ENCODE results near the gene GAGE10. TPM values are rescaled to one million over a fixed set of nuclear protein-coding genes. Genes with fewer than 3 reads are reported as not detected.

GAGE10 gene
- total and polyA plus RNA-seq, 9 of the 15 experiments (the other 6 are each of a cell fraction or from before 2014, with no cell fraction given), result 0.80 to 3.1 (median 0.96) TPM; not detected in 4

DNA sequence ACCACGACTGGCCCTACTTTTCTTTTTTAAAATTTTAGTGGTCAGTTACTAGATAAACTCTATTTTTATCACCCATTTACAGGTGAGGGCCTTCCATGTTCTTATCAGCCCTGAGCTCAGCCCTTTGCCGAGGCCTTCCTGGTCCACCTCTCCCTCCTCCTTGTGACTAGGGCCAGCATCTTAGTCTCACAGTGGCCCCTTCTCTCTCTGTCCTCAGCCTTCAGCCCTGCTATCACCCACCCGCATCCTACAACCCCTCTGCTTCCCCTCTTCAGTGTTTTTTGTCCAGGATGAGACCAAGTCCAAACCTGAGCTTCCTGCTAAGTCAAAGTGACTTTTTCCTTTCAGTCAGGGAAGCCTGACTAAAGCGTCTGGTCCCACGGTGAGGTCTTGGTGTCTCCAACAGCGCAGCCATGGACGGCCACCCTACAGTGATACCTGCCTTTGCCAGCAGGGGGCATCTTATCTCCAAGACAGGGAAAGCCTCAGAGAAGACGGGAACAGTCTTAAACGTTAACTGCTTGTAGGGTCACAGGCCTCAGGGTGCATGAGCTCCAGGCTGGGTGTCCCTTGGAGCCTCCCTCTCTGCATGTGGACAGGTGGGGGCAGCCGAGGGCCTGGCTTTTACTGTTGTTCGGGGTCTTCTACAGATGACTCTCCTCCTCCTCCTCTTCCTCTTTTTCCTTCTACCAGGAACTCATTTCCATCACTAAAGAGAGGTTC is 11.7 kb upstream of the GAGE10 start (continued):
- TF ChIP-seq PHTF2 (CRISPR knock-in tag; IDR thresholded peaks at IDR 0.05) (no peak), PPARD (CRISPR knock-in tag; IDR thresholded peaks at IDR 0.05) (no peak), ARID3A (IDR thresholded peaks at IDR 0.05; ENCODE audit: borderline replicate concordance, low read depth, low read length) (no peak), RBM14 (IDR thresholded peaks at IDR 0.05; ENCODE audit: borderline replicate concordance, insufficient read depth, low read depth, low read length) (no peak), BMI1 (IDR thresholded peaks at IDR 0.05; ENCODE audit: low read length) (no peak), BRD4 (IDR thresholded peaks at IDR 0.05) (no peak), ZNF347 (CRISPR knock-in tag; IDR thresholded peaks at IDR 0.05; ENCODE audit: low read depth) (no peak), ZBTB1 (CRISPR knock-in tag; IDR thresholded peaks at IDR 0.05; ENCODE audit: borderline replicate concordance, low read depth) (no peak), ZNF407 (IDR thresholded peaks at IDR 0.05; ENCODE audit: low read depth) (no peak)
- TF ChIP-seq, protein P1, sequence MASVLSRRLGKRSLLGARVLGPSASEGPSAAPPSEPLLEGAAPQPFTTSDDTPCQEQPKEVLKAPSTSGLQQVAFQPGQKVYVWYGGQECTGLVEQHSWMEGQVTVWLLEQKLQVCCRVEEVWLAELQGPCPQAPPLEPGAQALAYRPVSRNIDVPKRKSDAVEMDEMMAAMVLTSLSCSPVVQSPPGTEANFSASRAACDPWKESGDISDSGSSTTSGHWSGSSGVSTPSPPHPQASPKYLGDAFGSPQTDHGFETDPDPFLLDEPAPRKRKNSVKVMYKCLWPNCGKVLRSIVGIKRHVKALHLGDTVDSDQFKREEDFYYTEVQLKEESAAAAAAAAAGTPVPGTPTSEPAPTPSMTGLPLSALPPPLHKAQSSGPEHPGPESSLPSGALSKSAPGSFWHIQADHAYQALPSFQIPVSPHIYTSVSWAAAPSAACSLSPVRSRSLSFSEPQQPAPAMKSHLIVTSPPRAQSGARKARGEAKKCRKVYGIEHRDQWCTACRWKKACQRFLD (CRISPR knock-in tag; IDR thresholded peaks at IDR 0.05), result no peak
